Measurements from ENCODE around the gene ANO10.

DNA sequence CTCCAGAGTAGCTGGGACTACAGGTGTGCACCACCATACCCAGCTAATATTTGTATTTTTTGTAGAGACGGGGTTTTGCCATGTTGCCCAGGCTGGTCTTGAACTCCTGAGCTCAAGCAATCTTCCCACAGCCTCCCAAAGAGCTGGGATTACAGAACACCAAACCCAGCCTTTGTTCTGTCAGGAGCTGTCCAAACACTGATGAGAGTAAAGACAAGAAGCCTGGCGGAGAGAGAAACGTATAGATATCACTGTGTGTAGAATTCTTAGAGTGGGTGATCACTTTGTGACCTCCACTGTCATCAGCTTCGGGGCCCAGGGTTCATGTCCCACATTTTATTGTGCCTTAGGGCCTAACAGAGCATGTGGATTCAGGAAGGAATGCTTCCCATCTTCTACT, 176.0 kb downstream of the ANO10 start:
- TF ChIP-seq, protein P1, sequence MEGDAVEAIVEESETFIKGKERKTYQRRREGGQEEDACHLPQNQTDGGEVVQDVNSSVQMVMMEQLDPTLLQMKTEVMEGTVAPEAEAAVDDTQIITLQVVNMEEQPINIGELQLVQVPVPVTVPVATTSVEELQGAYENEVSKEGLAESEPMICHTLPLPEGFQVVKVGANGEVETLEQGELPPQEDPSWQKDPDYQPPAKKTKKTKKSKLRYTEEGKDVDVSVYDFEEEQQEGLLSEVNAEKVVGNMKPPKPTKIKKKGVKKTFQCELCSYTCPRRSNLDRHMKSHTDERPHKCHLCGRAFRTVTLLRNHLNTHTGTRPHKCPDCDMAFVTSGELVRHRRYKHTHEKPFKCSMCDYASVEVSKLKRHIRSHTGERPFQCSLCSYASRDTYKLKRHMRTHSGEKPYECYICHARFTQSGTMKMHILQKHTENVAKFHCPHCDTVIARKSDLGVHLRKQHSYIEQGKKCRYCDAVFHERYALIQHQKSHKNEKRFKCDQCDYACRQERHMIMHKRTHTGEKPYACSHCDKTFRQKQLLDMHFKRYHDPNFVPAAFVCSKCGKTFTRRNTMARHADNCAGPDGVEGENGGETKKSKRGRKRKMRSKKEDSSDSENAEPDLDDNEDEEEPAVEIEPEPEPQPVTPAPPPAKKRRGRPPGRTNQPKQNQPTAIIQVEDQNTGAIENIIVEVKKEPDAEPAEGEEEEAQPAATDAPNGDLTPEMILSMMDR (IDR thresholded peaks at IDR 0.05) = no peak
- TF ChIP-seq POLR2AphosphoS5 (IDR thresholded peaks at IDR 0.05) (no peak), POLR2A (IDR thresholded peaks at IDR 0.05) (no peak)
